ENCODE results near the gene CDC5L.

GRCh38 chr6:44401138-44401537 lies 13.6 kb downstream of the CDC5L start:
- TF ChIP-seq CTCF (IDR thresholded peaks at IDR 0.05; ENCODE audit: insufficient read depth, low read depth, low read length) (no peak), EZH2 (IDR thresholded peaks at IDR 0.05; ENCODE audit: insufficient read depth, low read length) (no peak)
